Effector CD8-positive, alpha-beta T cell (primary cell): Measurements from ENCODE around the gene C9orf85.

ENCODE experiments used
- DNase-seq: peaks from one replicate; lab custom pipeline; 2025; lab: John Stamatoyannopoulos, UW

C9orf85 gene

DNA sequence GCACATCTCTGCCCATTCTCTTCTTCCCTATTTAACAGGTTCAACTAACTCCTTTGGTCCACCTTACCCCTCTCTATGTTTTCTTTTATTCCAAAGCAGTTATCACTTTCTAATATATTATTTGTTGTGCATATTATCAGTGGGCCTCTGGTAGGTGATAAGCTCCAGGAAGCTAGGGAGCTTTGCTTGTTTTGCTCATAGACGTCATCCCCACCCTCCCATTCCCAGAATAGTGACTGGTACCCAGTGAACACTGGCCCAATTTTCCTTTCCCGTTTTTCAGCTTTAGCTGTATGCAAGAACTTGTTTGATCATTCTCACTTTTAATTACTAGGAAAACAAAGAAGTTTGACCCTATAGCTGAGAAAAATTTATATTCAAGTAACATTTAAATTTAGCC is 7.4 kb upstream of the C9orf85 start:
- DNase-seq: no peak

DNA sequence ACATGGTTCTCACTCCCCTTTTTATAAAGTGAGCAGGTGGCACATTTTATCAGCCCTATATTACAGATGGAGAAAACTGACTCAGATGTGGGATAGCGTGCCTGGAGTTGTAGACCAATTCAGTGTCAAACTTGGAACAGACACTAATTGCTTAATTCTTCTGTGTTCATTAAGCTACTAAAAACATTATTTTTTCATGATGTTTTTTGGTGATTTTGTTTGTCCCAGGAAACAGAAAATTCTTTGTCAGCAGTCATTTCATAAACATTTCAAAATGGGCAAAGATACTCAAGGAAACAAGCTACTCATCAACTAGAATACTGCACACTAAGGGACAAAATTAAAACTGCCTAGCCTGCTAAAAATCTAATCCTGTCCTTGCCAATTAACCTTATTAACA is 2.6 kb upstream of the C9orf85 start:
- no peak for DNase-seq

DNA sequence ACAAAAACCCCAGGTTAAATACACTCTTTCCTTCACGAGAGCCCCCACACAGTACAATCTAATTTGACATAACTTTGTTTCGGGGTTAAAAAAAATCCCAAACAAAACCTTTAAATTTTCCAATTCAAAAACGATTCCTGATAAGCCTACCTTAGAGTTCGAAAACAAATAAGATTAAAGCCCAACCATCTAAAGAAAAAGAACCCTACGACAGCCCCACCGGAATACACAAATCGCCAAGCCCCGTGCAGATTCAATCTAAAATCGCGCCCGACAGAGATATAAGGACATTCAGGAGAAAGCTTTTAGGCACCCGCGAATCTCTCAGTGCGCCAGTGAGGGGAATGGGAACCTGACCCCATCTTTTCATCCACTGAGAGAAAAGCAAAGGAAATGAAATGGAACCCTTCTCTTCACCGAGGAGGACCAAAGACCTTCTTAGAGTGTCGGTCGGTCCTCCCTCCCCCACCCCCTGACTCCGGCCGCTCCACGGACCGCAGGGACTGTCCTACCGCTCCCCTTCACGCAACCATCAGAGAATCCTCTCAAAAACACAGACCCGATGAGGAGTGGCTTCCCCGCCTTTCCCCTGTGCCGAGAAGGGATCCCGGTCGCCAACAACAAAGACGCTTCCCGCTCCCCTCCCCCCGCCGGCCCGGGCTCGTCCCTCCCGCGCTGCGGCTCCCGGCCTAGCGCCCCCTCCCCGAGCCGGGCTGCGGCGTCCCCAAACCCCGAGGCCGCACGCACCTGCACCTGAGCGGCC is 1.4 kb upstream of the C9orf85 start:
- DNase-seq: peak; percentile 14

DNA sequence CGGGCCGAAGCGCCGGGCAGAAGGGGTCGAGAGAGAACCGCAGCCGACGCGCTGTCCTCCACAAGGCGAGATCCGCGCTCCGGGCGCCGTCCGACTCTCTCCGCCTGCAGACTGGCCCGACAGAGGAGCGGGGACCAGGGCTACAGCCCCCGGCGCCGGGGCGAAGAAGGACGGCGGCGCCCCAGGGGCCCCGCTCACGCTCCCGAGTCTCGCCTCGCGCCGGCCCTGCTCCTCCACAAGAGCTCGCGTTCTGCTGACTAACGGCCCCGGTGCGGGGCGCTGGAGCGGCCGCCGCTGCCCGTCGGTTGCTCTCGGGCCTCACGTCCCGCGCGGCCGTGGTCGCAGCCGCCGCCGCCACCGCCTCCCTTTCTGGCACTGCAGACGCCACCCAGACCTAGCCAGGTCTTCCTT is 784 bp upstream of the C9orf85 start:
- no peak for DNase-seq

DNA sequence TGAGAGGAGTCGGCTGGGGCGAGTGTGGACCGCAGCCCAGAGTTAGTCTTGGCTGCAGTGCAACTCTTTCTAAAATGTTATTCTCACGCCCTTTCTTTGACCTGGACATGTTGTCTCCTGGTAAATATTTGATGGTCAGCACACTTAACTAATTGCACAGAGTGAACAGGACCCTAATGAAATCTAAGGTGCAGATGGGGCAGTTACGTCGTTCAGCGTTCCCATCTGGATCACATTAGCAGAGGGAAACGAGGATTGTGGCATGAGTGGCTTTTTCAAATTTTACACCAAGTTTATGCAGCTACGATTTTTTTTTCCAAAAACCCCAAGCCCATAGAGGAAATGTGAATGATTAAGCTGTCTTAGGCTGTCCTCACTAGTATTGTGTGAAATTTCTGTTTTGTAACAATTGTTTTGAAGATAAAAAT is 483 bp downstream of the C9orf85 start:
- DNase-seq: no peak

DNA sequence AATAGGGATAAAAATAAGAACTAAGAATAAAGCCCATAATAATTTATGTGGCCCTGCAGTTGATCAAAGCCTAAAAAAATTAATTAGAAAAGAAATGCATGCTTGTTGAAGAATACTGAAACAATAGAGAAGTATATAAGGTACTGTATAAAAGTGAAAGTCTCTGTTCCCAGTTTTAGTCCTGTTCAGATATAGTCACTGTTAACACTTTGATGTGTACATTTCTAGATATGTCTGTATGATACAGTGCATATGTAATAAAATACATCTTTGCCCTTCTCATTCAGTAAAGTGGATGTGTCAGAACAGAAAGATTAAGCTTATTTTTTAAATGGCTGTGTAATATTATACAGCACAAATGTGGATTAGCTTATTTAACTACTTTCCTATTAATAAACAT is 4.1 kb downstream of the C9orf85 start:
- no peak for DNase-seq

DNA sequence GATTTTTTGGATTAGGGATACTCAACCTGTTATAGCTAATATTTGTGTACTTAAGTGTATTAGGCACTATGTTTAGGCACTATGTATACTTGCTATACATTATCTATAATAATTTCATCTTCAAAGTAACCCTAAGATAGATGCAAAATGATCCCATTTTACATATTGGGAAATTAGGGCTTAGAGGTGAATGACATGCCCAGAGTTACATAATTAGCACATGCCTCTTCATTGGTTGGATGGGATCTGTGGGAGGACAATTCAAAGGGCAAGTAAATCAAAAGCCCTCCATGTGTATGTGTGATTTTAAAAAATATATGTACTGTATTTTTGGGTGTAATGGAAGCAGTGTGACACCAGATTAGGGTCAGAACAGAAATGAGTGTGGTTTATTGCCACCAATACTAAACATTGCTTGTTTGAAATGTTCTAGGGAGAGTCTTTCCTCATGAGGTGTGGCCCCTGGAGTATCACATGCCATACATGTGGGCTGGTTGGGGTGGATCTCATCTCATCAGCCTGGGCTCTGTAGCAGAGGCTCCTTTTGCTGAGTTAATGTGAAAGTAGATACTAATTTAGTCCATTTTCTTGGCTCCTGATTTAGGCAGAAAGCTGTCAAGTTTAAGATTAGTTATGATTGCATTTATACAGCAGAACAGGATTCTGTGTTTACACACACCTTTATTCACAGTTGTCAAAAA is 5.5 kb downstream of the C9orf85 start:
- DNase-seq: no peak

DNA sequence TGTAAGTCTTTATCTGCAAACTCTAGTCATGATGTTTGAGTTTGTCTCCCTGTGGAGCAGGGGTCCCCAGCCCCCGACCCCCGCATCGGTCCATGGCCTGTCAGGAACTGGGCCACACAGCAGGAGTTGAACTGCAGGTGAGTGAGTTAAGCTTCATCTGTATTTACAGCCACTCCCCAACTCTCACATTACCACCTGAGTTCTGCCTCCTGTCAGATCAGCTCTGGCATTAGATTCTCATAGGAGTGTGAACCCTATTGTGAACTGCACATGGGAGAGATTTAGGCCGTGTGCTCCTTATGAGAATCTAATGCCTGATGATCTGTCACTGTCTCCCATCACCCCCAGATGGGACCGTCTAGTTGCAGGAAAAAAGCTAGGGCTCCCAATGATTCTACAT is 7.0 kb downstream of the C9orf85 start:
- no peak for DNase-seq

DNA sequence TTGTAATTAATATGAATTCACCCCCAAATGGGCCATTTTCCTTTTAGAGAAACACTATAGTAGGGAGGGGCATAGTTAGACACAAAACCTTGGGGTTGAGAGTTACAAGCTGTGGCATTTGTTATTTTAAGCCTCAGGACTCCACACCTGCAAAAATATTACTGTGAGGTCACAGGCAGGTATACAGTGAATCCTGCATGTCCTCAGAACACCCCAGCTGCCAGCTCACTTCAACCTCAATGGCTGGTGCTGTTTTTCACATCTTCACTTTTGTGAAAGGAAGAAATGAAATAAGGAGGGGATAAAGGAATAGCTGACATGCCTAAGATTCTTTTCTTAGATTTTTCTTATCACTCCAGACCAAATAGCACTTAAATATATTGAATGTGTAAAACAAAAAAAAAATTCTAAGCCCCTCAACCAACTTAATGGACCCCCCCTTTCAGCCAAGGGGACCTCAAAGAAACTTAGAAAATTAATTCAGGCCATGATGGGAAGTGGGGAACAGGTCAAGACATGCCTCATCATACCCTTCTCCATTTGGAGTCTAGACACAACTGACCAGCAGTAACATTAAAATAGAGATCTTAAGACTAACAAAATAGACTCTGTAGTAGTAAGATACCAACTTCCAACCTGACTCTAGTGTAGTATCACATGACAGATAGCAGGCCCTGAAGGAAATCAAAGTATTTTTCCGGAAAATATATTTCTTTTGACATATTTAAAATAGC is 9.2 kb downstream of the C9orf85 start:
- no peak for DNase-seq

DNA sequence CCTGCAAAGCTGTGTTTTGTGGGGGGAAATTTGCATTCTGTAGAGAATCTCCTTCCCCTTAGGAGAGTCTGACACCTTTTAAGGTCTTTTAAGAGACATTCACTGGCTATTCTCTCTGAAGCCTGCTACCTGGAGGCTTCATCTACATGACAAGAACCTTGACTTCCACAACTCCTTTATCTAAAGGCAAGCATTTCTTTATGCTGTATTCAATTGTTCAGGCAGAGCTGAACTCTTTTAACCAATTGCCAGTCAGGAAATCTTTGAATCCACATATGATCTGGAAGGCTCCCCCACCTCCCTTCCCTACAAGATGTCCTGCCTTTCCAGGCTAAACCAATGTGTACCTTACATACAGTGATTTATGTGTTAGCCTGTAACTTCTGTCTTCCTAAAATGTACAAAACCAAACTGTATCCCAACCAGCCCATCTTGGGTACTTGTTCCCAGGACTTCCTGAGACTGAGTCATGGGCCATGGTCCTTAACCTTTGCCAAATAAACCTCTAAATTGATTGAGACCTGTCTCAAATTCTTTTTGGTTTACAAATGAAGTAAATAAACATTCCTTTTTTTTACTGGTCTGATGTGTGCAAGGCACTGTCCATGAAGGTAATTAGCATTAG is 9.9 kb downstream of the C9orf85 start:
- no peak for DNase-seq

DNA sequence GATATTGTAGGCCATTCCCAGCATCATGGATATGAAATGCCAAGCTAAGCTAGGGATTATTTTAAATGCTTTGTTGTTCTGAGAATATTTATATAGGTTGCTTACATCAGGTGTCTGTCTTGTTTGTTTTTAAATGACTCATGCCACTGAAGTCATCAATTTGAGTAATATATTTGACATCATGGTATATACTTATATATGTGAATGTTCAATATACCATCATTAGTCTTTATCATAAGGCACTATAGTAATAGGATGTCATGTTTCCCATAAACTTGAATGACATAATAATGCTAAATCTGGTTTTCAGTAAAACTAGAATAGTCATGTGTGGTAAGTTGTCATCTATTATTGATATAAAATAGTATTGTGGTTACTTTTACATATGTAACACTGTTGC is 13.1 kb downstream of the C9orf85 start:
- DNase-seq: no peak

DNA sequence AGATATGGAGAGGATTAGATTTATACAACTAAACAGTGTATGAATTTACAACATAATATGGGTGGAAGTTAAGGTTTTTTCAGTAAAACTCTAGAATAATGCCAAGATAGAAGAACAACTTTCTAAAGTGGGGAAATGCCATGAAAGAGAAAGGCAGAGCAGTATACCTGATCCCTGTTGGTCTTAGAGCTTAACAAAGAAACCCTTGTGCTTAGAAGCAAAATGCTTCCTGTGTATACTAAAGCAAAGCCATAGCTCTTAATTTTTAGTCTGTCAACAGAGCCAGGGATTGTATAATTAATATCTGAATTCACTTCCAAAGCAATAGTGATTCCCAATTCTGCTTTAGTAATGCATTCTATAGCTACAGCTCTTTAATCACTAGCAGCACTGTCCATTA is 14.4 kb downstream of the C9orf85 start:
- no peak for DNase-seq

DNA sequence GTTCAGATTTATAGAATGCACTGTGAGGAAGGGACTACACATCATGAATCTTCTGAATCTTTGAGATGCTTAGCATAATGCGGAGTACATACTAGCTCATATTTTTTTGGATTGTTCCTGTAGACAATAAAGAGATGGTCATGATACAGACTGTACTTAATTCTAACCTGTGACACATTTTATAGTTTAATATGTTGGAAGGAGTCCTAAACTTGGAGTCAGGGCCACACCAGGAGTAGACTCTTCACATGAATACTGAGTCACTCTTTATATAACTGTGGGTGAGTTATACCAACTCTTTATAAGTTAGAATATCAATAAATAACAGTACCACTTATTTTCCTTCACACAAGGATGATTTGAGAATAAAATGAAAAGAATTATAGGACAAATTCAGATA is 16.9 kb downstream of the C9orf85 start:
- DNase-seq: no peak

DNA sequence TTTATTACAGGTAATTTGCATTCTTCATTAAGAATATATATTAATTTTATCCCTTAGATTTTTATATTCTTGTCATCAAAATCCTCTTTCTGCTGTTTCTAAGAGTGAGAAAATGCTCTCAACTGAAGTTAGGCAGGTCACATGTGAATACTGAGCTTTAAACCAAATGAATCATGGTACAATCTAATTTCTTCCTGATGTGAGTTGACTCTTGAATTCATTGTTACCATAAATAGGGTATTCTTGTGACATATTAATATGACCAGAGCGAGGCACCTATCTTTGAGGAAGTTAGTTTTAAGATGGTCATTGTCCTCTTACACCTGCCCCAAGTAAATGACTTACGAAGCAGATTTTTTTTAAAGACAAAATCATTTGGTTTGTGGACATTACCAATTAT is 17.4 kb downstream of the C9orf85 start:
- no peak for DNase-seq

DNA sequence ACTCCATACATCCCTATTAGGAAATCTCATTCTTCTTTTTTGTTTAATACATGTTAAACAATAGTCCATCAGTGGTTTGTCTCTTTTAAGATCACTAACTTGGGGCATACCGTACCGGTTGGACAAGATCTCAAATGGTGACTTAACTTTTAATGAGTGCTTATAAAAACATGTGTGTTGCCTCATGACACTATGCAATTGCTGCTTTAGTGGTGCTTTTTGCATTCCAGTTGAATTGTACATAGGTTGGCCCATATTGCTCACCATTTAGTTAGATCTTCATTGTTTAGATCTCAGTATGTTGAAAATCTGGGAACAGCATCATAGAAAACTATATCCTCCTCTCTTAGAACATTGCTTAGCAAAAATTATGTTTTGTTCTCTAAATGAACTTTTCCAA is 17.8 kb downstream of the C9orf85 start:
- no peak for DNase-seq

DNA sequence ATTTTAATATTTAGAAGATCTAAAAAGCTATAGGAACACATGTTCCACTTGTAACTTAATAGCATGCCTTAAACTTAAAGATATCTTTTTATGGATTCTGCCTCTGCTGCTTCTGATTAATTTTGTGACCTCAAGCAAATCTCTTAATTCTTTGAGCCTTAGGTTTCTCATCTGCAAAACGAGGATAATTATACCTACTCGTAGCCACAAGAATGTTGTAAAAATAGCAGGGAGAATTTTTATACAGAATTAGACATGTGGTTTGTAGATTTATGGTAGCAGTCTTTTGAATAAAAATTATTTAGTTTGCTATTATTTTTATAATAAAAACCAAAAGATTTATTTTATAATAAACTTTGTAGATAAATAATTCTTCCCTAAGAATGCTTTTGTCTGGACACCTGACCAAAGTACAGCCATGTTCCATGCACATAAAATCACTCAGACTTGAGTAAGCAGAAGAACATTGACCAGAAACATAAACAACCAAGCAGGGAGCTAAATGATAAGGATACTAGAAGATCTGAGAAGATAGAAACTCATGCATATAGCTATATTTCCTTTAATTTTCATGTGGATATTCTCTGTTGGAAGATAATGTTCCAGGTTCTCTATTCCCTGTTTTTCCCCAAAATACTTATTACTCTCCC is 18.5 kb downstream of the C9orf85 start:
- no peak for DNase-seq

DNA sequence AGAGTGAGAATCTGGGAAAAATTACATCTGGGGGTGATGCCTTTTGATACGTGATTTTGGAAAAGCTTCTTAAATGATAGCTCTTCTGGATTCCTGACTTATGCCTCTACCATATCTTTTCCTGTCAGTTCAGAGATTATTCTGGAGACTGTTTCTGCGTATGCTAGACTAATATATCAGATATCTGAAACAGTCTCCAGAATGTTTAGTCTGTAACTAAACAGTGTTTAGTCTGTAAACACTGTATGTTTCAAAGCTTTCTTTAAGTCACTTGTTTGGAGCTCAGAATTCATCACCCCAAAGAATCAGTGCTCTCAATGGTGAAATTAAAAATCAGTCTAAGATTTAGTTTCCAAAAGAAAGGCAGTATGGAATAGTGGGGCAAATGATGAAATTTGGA is 19.7 kb downstream of the C9orf85 start:
- no peak for DNase-seq

DNA sequence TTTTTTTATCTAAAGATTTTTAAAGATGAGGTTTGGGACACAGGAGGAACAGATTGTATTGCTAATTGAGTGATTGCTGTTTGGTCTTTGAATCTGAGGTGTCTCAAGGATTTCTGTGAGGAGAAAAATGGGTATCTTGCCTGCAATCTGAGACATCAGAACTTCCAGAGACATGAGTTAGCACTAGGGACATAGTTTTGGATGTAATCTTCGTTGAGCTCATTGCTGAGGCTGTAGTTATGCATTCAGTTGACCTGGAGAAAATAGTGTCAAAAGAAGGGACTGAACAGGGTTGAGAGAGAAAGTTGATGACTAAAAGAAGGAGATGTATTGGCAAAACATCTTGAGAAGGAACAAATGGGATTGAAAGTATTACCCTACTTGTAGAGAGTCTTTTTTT is 24.6 kb downstream of the C9orf85 start:
- DNase-seq: no peak

DNA sequence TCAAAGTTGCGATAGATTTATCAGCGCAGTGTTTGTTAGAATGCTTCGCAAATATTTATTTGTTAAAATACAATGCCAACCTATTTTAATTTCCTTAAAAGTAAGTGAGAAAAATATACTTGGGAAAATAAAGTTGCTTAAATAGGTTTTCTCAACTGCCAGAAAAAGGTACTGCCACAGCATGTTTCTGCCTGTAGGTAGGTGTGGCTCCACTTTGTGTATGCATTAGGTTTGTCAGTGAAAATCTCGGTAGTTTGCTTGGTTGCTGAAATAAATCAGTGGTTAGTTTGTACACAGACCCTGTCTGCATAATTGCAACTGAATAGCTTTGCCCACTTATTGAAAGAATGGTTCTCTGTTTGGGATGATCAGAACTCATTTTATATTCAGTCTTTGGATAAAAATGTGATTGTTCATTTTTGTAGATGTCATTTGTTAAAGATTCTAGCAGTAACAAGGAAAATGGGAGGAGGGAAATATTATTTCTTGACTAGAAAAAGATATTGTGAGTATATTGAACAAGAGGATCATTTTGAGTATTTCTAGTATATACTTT is 25.7 kb downstream of the C9orf85 start:
- no peak for DNase-seq

DNA sequence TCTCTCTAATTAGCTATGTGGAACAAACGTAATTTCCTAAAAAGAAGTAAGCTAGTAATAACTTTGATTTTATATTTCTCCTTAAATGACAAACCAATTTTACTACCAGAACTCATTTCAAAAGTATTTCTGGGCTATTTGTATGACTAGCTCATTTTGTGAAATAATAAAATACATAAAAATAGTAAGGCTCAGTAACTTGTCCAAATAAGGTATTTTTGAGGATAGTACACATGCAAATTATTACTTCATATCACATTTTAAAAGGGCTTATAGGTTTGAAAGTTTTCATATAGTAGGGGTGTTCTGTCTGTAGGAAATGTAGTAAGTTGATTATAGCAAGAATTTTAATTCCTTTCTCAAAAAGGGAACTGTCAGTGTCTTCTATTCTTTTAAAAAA is 26.5 kb downstream of the C9orf85 start:
- no peak for DNase-seq

DNA sequence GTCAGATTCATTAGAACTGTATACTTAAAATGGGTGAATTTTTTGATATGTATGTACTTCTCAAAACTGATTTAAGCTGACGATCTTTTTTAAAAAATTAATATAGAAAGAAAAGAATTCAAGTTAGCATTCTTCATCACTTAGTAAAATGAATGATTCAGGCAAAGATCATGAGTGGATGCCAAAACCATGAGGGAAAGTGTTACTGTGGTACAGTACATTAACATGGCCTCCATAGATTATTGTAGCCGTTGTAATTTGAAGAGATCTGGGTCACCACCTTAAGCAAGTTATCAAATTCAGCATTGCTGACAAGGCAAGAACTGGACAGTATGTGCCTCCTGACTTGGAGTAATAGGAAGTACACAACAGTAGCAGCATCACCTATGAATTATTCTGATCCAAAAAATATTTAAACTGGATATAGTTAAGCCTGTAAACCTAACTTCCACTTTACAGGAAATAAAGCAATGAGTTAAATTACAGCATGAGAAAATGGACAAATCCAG is 29.7 kb downstream of the C9orf85 start:
- no peak for DNase-seq
